ENCODE results near the gene MBTPS1. TPM values are rescaled to one million over a fixed set of nuclear protein-coding genes. Genes with fewer than 3 reads are reported as not detected.
"Not testable (repeated sequence)": the region's sequence is repeated elsewhere in the genome, so short reads cannot be mapped to it uniquely, and the experiment has no call there.

The MBTPS1 gene
- total RNA-seq, 4 donors from 2014 or later: 98.4 to 149 (median 121) TPM

GRCh38 chr16:84124257-84125073 is 7.7 kb upstream of the MBTPS1 start:
- Histone ChIP-seq H3K4me1 (no peaks in the 10 kb centered on the region), H3K27me3 (no peaks in the 10 kb centered on the region), H3K9me3 (no peaks in the 10 kb centered on the region), H3K27ac (no peak overlapping the region), H3K36me3 (peaks cover 0 to 52% (median 3%) of the 10 kb centered on the region in 3 donors), H3K4me3 (no peak overlapping the region)
- WGBS, 2 donors: 91 to 94% methylated on average over 7 of the region's 7 CpGs
- no peak for DNase-seq (ENCODE audit: low spot score in 2 of 2)
- TF ChIP-seq EP300 (IDR thresholded peaks at IDR 0.05): no peak

DNA sequence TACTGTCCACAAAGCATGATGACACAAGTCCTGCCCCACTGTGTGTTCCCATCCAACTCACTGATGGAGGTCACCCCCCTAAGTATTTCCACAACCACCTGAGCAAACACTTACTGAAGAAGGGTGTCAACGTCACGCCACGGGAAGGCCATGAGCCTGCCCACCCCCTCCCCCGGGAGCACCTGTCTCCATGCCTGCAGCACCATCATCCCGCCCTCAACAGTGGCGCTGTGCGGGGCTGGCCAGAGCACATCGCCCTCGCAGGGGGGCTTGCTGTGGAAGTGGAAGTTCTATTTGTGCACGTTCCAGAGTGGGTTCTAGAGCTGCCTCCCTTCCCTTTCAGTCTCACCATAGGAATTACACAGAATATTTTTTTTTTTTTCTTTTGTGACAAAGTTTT is 4.3 kb upstream of the MBTPS1 start:
- peaks cover 0 to 14% (median 4%) of the 10 kb centered on the region in 4 donors for H3K4me1 ChIP-seq
- DNase-seq (ENCODE audit: low spot score in 2 of 2): no peak
- H3K27ac ChIP-seq: no peak overlapping the region
- no peak overlapping the region for H3K4me3 ChIP-seq
- TF ChIP-seq CTCF (IDR thresholded peaks at IDR 0.05) (no peak), POLR2A (IDR thresholded peaks at IDR 0.05) (no peak), EP300 (IDR thresholded peaks at IDR 0.05) (no peak)
- no peaks in the 10 kb centered on the region for H3K9me3 ChIP-seq
- 88 to 91% methylated on average over 10 of the region's 10 CpGs for WGBS, 2 donors
- H3K27me3 ChIP-seq: no peaks in the 10 kb centered on the region
- peaks cover 0 to 30% (median 0%) of the 10 kb centered on the region in 3 donors for H3K36me3 ChIP-seq

DNA sequence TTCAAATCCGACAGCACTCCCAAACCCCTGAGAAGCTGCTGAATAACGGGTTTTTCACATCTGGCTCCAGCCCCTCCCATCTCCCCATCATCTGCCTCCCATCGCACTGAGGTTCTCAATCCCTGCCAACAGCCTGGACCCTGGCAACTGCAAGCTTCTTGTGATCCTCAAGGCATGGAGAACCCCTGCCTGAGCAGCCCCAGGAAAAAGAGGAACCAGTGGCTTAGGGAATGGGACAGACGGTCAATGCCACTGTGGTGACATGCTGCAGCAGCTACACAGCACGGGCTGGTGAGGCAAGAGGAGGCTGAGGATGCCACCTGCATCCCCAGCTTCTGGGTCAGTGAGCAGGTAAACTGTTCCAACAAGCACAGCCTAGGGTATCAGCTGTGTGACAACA is 3.3 kb upstream of the MBTPS1 start:
- no peak overlapping the region for H3K4me3 ChIP-seq
- H3K4me1 ChIP-seq: peaks cover 0 to 23% (median 8%) of the 10 kb centered on the region in 4 donors
- peaks cover 0 to 29% (median 0%) of the 10 kb centered on the region in 3 donors for H3K36me3 ChIP-seq
- H3K27me3 ChIP-seq: no peaks in the 10 kb centered on the region
- WGBS, 2 donors: 65 to 74% methylated on average over 5 of the region's 5 CpGs
- no peak for DNase-seq (ENCODE audit: low spot score in 2 of 2)
- no peak for TF ChIP-seq EP300 (IDR thresholded peaks at IDR 0.05)
- TF ChIP-seq POLR2A (IDR thresholded peaks at IDR 0.05): no peak
- TF ChIP-seq CTCF (IDR thresholded peaks at IDR 0.05): no peak
- H3K27ac ChIP-seq: no peak overlapping the region
- H3K9me3 ChIP-seq: no peaks in the 10 kb centered on the region

- Histone ChIP-seq H3K4me1 (peaks cover 0 to 30% (median 11%) of the 10 kb centered on the region in 4 donors), H3K36me3 (peaks cover 0 to 26% (median 0%) of the 10 kb centered on the region in 3 donors), H3K4me3 (no peak overlapping the region), H3K27ac (no peak overlapping the region), H3K27me3 (no peaks in the 10 kb centered on the region), H3K9me3 (no peaks in the 10 kb centered on the region)
- DNase-seq (ENCODE audit: low spot score in 2 of 2): no peak
- TF ChIP-seq EP300 (IDR thresholded peaks at IDR 0.05) (no peak), POLR2A (IDR thresholded peaks at IDR 0.05) (no peak), CTCF (IDR thresholded peaks at IDR 0.05) (no peak)
- WGBS, 2 donors: 88 to 94% methylated on average over 11 to 13 of the region's 13 CpGs
Observed at GRCh38 chr16:84119368-84119767, 2.6 kb upstream of the MBTPS1 start.

DNA sequence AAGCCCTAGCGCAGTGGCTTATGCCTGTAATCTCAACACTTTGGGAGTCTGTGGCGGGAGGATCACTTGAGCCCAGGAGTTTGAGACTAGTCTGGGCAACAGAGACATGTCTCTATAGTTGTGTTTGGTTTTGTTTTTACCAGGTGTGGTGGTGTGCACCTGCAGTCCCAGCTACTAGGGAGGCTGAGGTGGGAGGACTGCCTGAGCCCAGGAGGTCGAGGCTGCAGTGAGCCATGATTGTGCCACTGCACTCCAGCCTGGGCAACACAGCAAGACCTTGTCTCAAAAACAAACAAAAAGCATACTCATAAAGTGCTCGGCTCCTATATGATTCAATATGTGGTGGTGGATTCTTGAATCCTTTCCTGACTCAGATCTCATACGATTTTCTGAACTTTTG is 1.6 kb upstream of the MBTPS1 start:
- not testable (repeated sequence) for H3K4me3 ChIP-seq; H3K27me3 ChIP-seq; H3K9me3 ChIP-seq; DNase-seq (ENCODE audit: low spot score in 2 of 2); H3K27ac ChIP-seq
- H3K4me1 ChIP-seq: peaks cover 0 to 39% (median 12%) of the 10 kb centered on the region in 4 donors
- 86% methylated on average over 5 of the region's 5 CpGs for WGBS, 2 donors
- H3K36me3 ChIP-seq: peaks cover 0 to 17% (median 0%) of the 10 kb centered on the region in 3 donors

DNA sequence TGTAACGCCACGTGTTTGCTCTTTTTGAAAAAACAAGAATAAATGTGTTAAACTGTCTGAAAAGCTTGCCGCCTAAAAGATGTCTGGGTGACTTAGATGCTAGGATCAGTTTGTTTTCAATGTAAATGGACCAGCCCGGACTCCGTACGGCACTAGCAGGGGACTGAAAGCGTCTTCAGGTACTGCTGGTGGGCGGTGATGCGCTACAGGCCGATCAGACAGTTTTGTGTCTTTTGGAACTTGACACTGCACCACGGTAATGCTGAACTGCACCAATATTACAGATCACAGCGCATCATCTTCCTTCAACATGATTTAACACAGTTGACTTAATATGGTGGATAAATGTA is 727 bp upstream of the MBTPS1 start:
- H3K4me3 ChIP-seq: peak overlapping the region; percentile 79 to 99 (median 86)
- H3K27me3 ChIP-seq: no peaks in the 10 kb centered on the region
- peaks cover 0 to 8% (median 0%) of the 10 kb centered on the region in 3 donors for H3K36me3 ChIP-seq
- peak overlapping the region; percentile 86 to 97 (median 92) for H3K27ac ChIP-seq
- TF ChIP-seq EP300 (IDR thresholded peaks at IDR 0.05): no peak
- no peak for TF ChIP-seq POLR2A (IDR thresholded peaks at IDR 0.05)
- TF ChIP-seq CTCF (IDR thresholded peaks at IDR 0.05): no peak
- WGBS, 2 donors: 8 to 9% methylated on average over 12 of the region's 12 CpGs
- no peak for DNase-seq (ENCODE audit: low spot score in 2 of 2)
- H3K4me1 ChIP-seq: peaks cover 0 to 40% (median 12%) of the 10 kb centered on the region in 4 donors
- H3K9me3 ChIP-seq: no peaks in the 10 kb centered on the region
